PC-3 (cell line): Measurements from ENCODE around the gene KAT6B.

Source experiments
- CTCF ChIP-seq: fragments of 300-600 bp; sonication (generic); conservative IDR thresholded peaks from 2 replicates; pipeline ENCODE4 v1.5.1; 2017; ENCODE audit warnings: antibody characterized with exemption, low read depth, mild to moderate bottlenecking, low read length
- EZH2phosphoT487 ChIP-seq: fragments of 300-600 bp; sonication (generic); IDR thresholded peaks from 2 replicates; pipeline ENCODE4 v1.6.1; 2018; ENCODE audit warnings: mild to moderate bottlenecking, antibody characterized with exemption, low read length, borderline replicate concordance

- no peak for TF ChIP-seq CTCF
- TF ChIP-seq EZH2phosphoT487, result no peak
These were observed 53.6 kb downstream of the KAT6B start for GRCh38 chr10:74880041-74880440.
